Spinal cord (tissue), 10 donors: ENCODE measurements around the gene EIF4G3. TPM values are rescaled to one million over a fixed set of nuclear protein-coding genes. Genes with fewer than 3 reads are reported as not detected.
"Not testable (repeated sequence)": the region's sequence is repeated elsewhere in the genome, so short reads cannot be mapped to it uniquely, and the experiment has no call there.

Experiments used
- DNase-seq, 6 donors: peaks; one replicate each; pipeline versions ENCODE4 v3.0.0 to v3.0.0-alpha.2; 2013 to 2015; ENCODE audit warnings: low spot score in 6 of 6, low read depth in 4 of 6
- H3K27ac ChIP-seq: one replicate; pipeline ENCODE4 v1.5.1; 2013; ENCODE audit warnings: low read depth, low read length, control low read depth
- H3K27me3 ChIP-seq: one replicate; pipeline ENCODE4 v1.6.1; 2013; ENCODE audit warnings: low read length; ENCODE audit not compliant: control insufficient read depth, insufficient read depth
- H3K36me3 ChIP-seq: one replicate; pipeline ENCODE4 v1.6.1; 2013; ENCODE audit warnings: low read length; ENCODE audit not compliant: control insufficient read depth, insufficient read depth
- H3K4me1 ChIP-seq: one replicate; pipeline ENCODE4 v1.6.1; 2013; ENCODE audit warnings: low read length; ENCODE audit not compliant: control insufficient read depth, insufficient read depth
- H3K4me3 ChIP-seq: one replicate; pipeline ENCODE4 v1.5.1; 2013; ENCODE audit warnings: low read depth, low read length, control low read depth
- H3K9me3 ChIP-seq: one replicate; pipeline ENCODE4 v1.6.1; 2013; ENCODE audit warnings: low read length; ENCODE audit not compliant: control insufficient read depth, insufficient read depth
- WGBS: methylation state at CpG from one replicate; pipeline ENCODE4 v1.1.5; 2013; ENCODE audit warnings: missing lambda C conversion rate; ENCODE audit not compliant: insufficient coverage; 5-methylcytosine and 5-hydroxymethylcytosine counted together
- polyA plus RNA-seq, 2 donors: library from polyadenylated mRNA; unstranded; fragments of 120-200 nt; gene quantifications; one replicate each; pipeline ENCODE4 v1.2.1, GENCODE V29; 2013; ENCODE audit not compliant: insufficient read length in 2 of 2
- total RNA-seq, 2 donors: library from RNA; depleted of rRNA in 1 of 2; stranded (reverse); fragments of 120-200 nt in 1 of 2; fragments of >200 nt in 1 of 2; gene quantifications; one replicate each; pipeline versions ENCODE4 v1.2.3 to v1.2.4, GENCODE V29; 2013 to 2014
- donor health status: healthy.

EIF4G3 gene
- total and polyA plus RNA-seq, 4 donors: 68.7 to 111 (median 91.9) TPM

GRCh38 chr1:20873311-20873710 is 303.4 kb downstream of the EIF4G3 start:
- Histone ChIP-seq H3K27ac (no peak overlapping the region), H3K36me3 (peaks cover 14% of the 10 kb centered on the region), H3K4me3 (no peak overlapping the region), H3K4me1 (no peaks in the 10 kb centered on the region), H3K27me3 (no peaks in the 10 kb centered on the region), H3K9me3 (no peaks in the 10 kb centered on the region)
- no peak for DNase-seq
- WGBS: no CpG with 5 or more reads among the region's 3 CpGs

GRCh38 chr1:20871419-20871818 is 305.3 kb downstream of the EIF4G3 start:
- H3K27me3 ChIP-seq: no peaks in the 10 kb centered on the region
- peaks cover 11% of the 10 kb centered on the region for H3K36me3 ChIP-seq
- no peaks in the 10 kb centered on the region for H3K4me1 ChIP-seq
- H3K27ac ChIP-seq: no peak overlapping the region
- no peak for DNase-seq
- 30% methylated on average over 1 of the region's 1 CpG for WGBS
- H3K9me3 ChIP-seq: no peaks in the 10 kb centered on the region
- H3K4me3 ChIP-seq: no peak overlapping the region

- no peaks in the 10 kb centered on the region for H3K4me1 ChIP-seq
- peaks cover 6% of the 10 kb centered on the region for H3K36me3 ChIP-seq
- no peaks in the 10 kb centered on the region for H3K9me3 ChIP-seq
- no peak overlapping the region for H3K4me3 ChIP-seq
- H3K27me3 ChIP-seq: no peaks in the 10 kb centered on the region
- no peak overlapping the region for H3K27ac ChIP-seq
- WGBS: no CpG with 5 or more reads among the region's 1 CpG
- no peak for DNase-seq
Observed at GRCh38 chr1:20870718-20871117, 306.0 kb downstream of the EIF4G3 start.

GRCh38 chr1:20868263-20868662 is 308.4 kb downstream of the EIF4G3 start:
- DNase-seq: no peak
- 100% methylated on average over 2 of the region's 2 CpGs for WGBS
- H3K4me1 ChIP-seq: no peaks in the 10 kb centered on the region
- no peak overlapping the region for H3K4me3 ChIP-seq
- peaks cover 5% of the 10 kb centered on the region for H3K36me3 ChIP-seq
- H3K27ac ChIP-seq: no peak overlapping the region
- no peaks in the 10 kb centered on the region for H3K27me3 ChIP-seq
- H3K9me3 ChIP-seq: no peaks in the 10 kb centered on the region

- Histone ChIP-seq H3K4me1 (no peaks in the 10 kb centered on the region), H3K36me3 (peaks cover 7% of the 10 kb centered on the region), H3K27ac (no peak overlapping the region), H3K27me3 (no peaks in the 10 kb centered on the region), H3K9me3 (no peaks in the 10 kb centered on the region), H3K4me3 (no peak overlapping the region)
- DNase-seq: no peak
Observed at GRCh38 chr1:20867847-20868246, 308.9 kb downstream of the EIF4G3 start.

- Histone ChIP-seq H3K27ac (no peak overlapping the region), H3K4me3 (no peak overlapping the region), H3K4me1 (no peaks in the 10 kb centered on the region), H3K36me3 (peaks cover 15% of the 10 kb centered on the region), H3K9me3 (no peaks in the 10 kb centered on the region), H3K27me3 (no peaks in the 10 kb centered on the region)
- no peak for DNase-seq
- no CpG with 5 or more reads among the region's 1 CpG for WGBS
Observed at GRCh38 chr1:20867062-20867461, 309.6 kb downstream of the EIF4G3 start.

- peaks cover 25% of the 10 kb centered on the region for H3K36me3 ChIP-seq
- H3K27me3 ChIP-seq: no peaks in the 10 kb centered on the region
- no peak overlapping the region for H3K27ac ChIP-seq
- no peaks in the 10 kb centered on the region for H3K4me1 ChIP-seq
- no peaks in the 10 kb centered on the region for H3K9me3 ChIP-seq
- no peak overlapping the region for H3K4me3 ChIP-seq
- no CpG with 5 or more reads among the region's 2 CpGs for WGBS
- DNase-seq: peak in 1 of 6 donors; percentile 11
Observed at GRCh38 chr1:20865001-20865400, 311.7 kb downstream of the EIF4G3 start.

GRCh38 chr1:20854529-20854928 is 322.2 kb downstream of the EIF4G3 start:
- Histone ChIP-seq H3K9me3 (no peaks in the 10 kb centered on the region), H3K36me3 (peaks cover 33% of the 10 kb centered on the region), H3K4me1 (no peaks in the 10 kb centered on the region), H3K27me3 (no peaks in the 10 kb centered on the region), H3K4me3 (no peak overlapping the region), H3K27ac (no peak overlapping the region)
- WGBS: 100% methylated on average over 2 of the region's 4 CpGs
- no peak for DNase-seq

- H3K36me3 ChIP-seq: peaks cover 30% of the 10 kb centered on the region
- H3K9me3 ChIP-seq, DNase-seq, H3K4me1 ChIP-seq, H3K4me3 ChIP-seq, H3K27me3 ChIP-seq, H3K27ac ChIP-seq: not testable (repeated sequence)
- WGBS: 86% methylated on average over 8 of the region's 8 CpGs
Observed at GRCh38 chr1:20851791-20852190, 324.9 kb downstream of the EIF4G3 start.

GRCh38 chr1:20850021-20850420 is 326.7 kb downstream of the EIF4G3 start:
- Histone ChIP-seq H3K36me3 (peaks cover 27% of the 10 kb centered on the region), H3K4me3 (no peak overlapping the region), H3K27ac (no peak overlapping the region), H3K9me3 (no peaks in the 10 kb centered on the region), H3K4me1 (no peaks in the 10 kb centered on the region), H3K27me3 (no peaks in the 10 kb centered on the region)
- DNase-seq: no peak
- WGBS: 68% methylated on average over 3 of the region's 3 CpGs
